CD8-positive, alpha-beta memory T cell (primary cell): ENCODE results near the gene RETREG1. TPM values are rescaled to one million over a fixed set of nuclear protein-coding genes. Genes with fewer than 3 reads are reported as not detected.
"Not testable (repeated sequence)": the region's sequence is repeated elsewhere in the genome, so short reads cannot be mapped to it uniquely, and the experiment has no call there.

Experiments
- CTCF ChIA-PET: fragments of 350-600 bp; sonication (Branson Sonifier 250); formaldehyde crosslinking; loops from one replicate; lab custom pipeline; 2021; ENCODE audit warnings: antibody characterized with exemption; lab: Charles Lee
- POLR2A ChIA-PET: fragments of 350-600 bp; sonication (Branson Sonifier 250); formaldehyde crosslinking; loops from one replicate; lab custom pipeline; 2021; ENCODE audit warnings: antibody characterized with exemption; lab: Charles Lee
- DNase-seq, 5 donors: peaks; one replicate each; pipeline versions ENCODE4 v3.0.0 to v3.0.0-alpha.2; 2020 to 2022; ENCODE audit warnings: mixed read lengths in 1 of 5
- H3K27ac ChIP-seq: one replicate; pipeline ENCODE4 v1.7.0; 2013; ENCODE audit warnings: low read depth, mild to moderate bottlenecking, low read length, moderate library complexity
- H3K27me3 ChIP-seq: 2 replicates; pipeline ENCODE4 v1.7.0; 2013; ENCODE audit warnings: low read length, mild to moderate bottlenecking; ENCODE audit not compliant: insufficient read depth, poor library complexity, severe bottlenecking
- H3K36me3 ChIP-seq: 2 replicates; pipeline ENCODE4 v1.7.0; 2013; ENCODE audit warnings: mild to moderate bottlenecking, low read length, moderate library complexity; ENCODE audit not compliant: insufficient read depth
- H3K4me1 ChIP-seq: 2 replicates; pipeline ENCODE4 v1.7.0; 2013; ENCODE audit warnings: mild to moderate bottlenecking, low read length, moderate library complexity; ENCODE audit not compliant: insufficient read depth
- H3K4me3 ChIP-seq: 2 replicates; pipeline ENCODE4 v1.7.0; 2013; ENCODE audit warnings: mild to moderate bottlenecking, low read length
- H3K9me3 ChIP-seq: 2 replicates; pipeline ENCODE4 v1.7.0; 2013; ENCODE audit warnings: mild to moderate bottlenecking, low read length
- H3K27ac Mint-ChIP-seq, 8 donors: one replicate each; pipeline ENCODE4 v1.8.0; 2020 to 2021; ENCODE audit warnings: mixed read lengths in 8 of 8, mild to moderate bottlenecking in 6 of 8, inconsistent platforms in 3 of 8, moderate library complexity in 3 of 8
- H3K27me3 Mint-ChIP-seq, 2 donors: one replicate each; pipeline ENCODE4 v1.8.0; 2020 to 2021; ENCODE audit warnings: mixed read lengths in 2 of 2, mild to moderate bottlenecking in 1 of 2, moderate library complexity in 1 of 2
- H3K36me3 Mint-ChIP-seq, 3 donors: one replicate each; pipeline ENCODE4 v1.8.0; 2020 to 2021; ENCODE audit warnings: mixed read lengths in 3 of 3, inconsistent platforms in 1 of 3, mild to moderate bottlenecking in 1 of 3
- H3K4me1 Mint-ChIP-seq, 3 donors: one replicate each; pipeline ENCODE4 v1.8.0; 2020 to 2021; ENCODE audit warnings: mixed read lengths in 3 of 3, inconsistent platforms in 1 of 3, mild to moderate bottlenecking in 1 of 3
- H3K4me3 Mint-ChIP-seq, 7 donors: one replicate each; pipeline ENCODE4 v1.8.0; 2020 to 2021; ENCODE audit warnings: mixed read lengths in 7 of 7, mild to moderate bottlenecking in 6 of 7, moderate library complexity in 4 of 7, inconsistent platforms in 2 of 7
- H3K9me3 Mint-ChIP-seq, 5 donors: one replicate each; pipeline ENCODE4 v1.8.0; 2020 to 2022; ENCODE audit warnings: mixed read lengths in 5 of 5, mild to moderate bottlenecking in 3 of 5, moderate library complexity in 2 of 5, inconsistent platforms in 1 of 5
- polyA plus RNA-seq: library from polyadenylated mRNA; unstranded; fragments of 300-500 nt; fragmentation: Illumina TruSeq; gene quantifications from one replicate; pipeline ENCODE4 v1.2.3, GENCODE V29; 2021
- total RNA-seq, 2 experiments: library from RNA; stranded (reverse); gene quantifications; one replicate each; pipeline ENCODE4 v1.2.3, GENCODE V29; 2021

RETREG1 gene
- total and polyA plus RNA-seq, 3 experiments from 2014 or later = 11.4 to 48.1 (median 12.1) TPM

- H3K9me3 Mint-ChIP-seq, CTCF ChIA-PET, H3K4me1 Mint-ChIP-seq, H3K27me3 Mint-ChIP-seq, H3K27ac Mint-ChIP-seq, H3K27me3 ChIP-seq, H3K36me3 ChIP-seq, H3K4me3 ChIP-seq, H3K9me3 ChIP-seq, DNase-seq, H3K36me3 Mint-ChIP-seq, POLR2A ChIA-PET, H3K4me1 ChIP-seq, H3K4me3 Mint-ChIP-seq, H3K27ac ChIP-seq: not testable (repeated sequence)
Observed at GRCh38 chr5:16436065-16436682, 180.6 kb downstream of the RETREG1 start.

GRCh38 chr5:16431490-16431889 is 185.3 kb downstream of the RETREG1 start:
- H3K36me3 Mint-ChIP-seq = no peaks in the 10 kb centered on the region
- DNase-seq = no peak
- CTCF ChIA-PET = no interaction called here
- H3K9me3 Mint-ChIP-seq = no peaks in the 10 kb centered on the region
- no peak overlapping the region for H3K27ac Mint-ChIP-seq
- Histone ChIP-seq H3K27me3 (no peaks in the 10 kb centered on the region), H3K36me3 (no peaks in the 10 kb centered on the region), H3K4me3 (no peak overlapping the region), H3K27ac (no peak overlapping the region), H3K4me1 (no peaks in the 10 kb centered on the region), H3K9me3 (no peaks in the 10 kb centered on the region)
- H3K4me1 Mint-ChIP-seq = no peaks in the 10 kb centered on the region
- H3K27me3 Mint-ChIP-seq = peaks cover 0 to 9% of the 10 kb centered on the region in 2 donors
- POLR2A ChIA-PET = no interaction called here
- no peak overlapping the region for H3K4me3 Mint-ChIP-seq

GRCh38 chr5:16430349-16431089 is 186.3 kb downstream of the RETREG1 start:
- H3K27ac ChIP-seq = no peak overlapping the region
- no peak overlapping the region for H3K27ac Mint-ChIP-seq
- peaks cover 0 to 9% of the 10 kb centered on the region in 2 donors for H3K27me3 Mint-ChIP-seq
- H3K4me3 Mint-ChIP-seq = no peak overlapping the region
- no peaks in the 10 kb centered on the region for H3K4me1 Mint-ChIP-seq
- no peak for DNase-seq
- CTCF ChIA-PET = no interaction called here
- no peaks in the 10 kb centered on the region for H3K4me1 ChIP-seq
- no peak overlapping the region for H3K4me3 ChIP-seq
- H3K36me3 Mint-ChIP-seq = no peaks in the 10 kb centered on the region
- H3K9me3 Mint-ChIP-seq = no peaks in the 10 kb centered on the region
- H3K27me3 ChIP-seq = no peaks in the 10 kb centered on the region
- no peaks in the 10 kb centered on the region for H3K9me3 ChIP-seq
- no peaks in the 10 kb centered on the region for H3K36me3 ChIP-seq
- POLR2A ChIA-PET = no interaction called here

GRCh38 chr5:16428359-16428758 is 188.4 kb downstream of the RETREG1 start:
- ChIA-PET CTCF (no interaction called here), POLR2A (no interaction called here)
- Histone ChIP-seq H3K9me3 (no peaks in the 10 kb centered on the region), H3K36me3 (no peaks in the 10 kb centered on the region), H3K27ac (no peak overlapping the region), H3K4me1 (no peaks in the 10 kb centered on the region), H3K4me3 (no peak overlapping the region), H3K27me3 (no peaks in the 10 kb centered on the region)
- H3K27me3 Mint-ChIP-seq = peaks cover 0 to 6% of the 10 kb centered on the region in 2 donors
- no peaks in the 10 kb centered on the region for H3K9me3 Mint-ChIP-seq
- no peak overlapping the region for H3K27ac Mint-ChIP-seq
- no peaks in the 10 kb centered on the region for H3K4me1 Mint-ChIP-seq
- H3K4me3 Mint-ChIP-seq = no peak overlapping the region
- no peaks in the 10 kb centered on the region for H3K36me3 Mint-ChIP-seq
- no peak for DNase-seq

GRCh38 chr5:16427587-16427986 is 189.2 kb downstream of the RETREG1 start:
- ChIA-PET CTCF (no interaction called here), POLR2A (no interaction called here)
- Mint-ChIP-seq H3K4me1 (no peaks in the 10 kb centered on the region), H3K9me3 (no peaks in the 10 kb centered on the region), H3K27ac (no peak overlapping the region), H3K27me3 (peaks cover 0 to 9% of the 10 kb centered on the region in 2 donors), H3K4me3 (no peak overlapping the region), H3K36me3 (no peaks in the 10 kb centered on the region)
- H3K27me3 ChIP-seq = no peaks in the 10 kb centered on the region
- H3K27ac ChIP-seq = no peak overlapping the region
- no peak for DNase-seq
- H3K36me3 ChIP-seq = no peaks in the 10 kb centered on the region
- no peaks in the 10 kb centered on the region for H3K9me3 ChIP-seq
- H3K4me1 ChIP-seq = no peaks in the 10 kb centered on the region
- H3K4me3 ChIP-seq = no peak overlapping the region

Other genes starting within 250 kb of the RETREG1 start
- 10 to 100 TPM; 45.1 to 45.9 TPM for gene ZNF622, start 151.2 kb downstream of the RETREG1 start, total RNA-seq
- gene ZNF622, start 151.2 kb downstream of the RETREG1 start, polyA plus RNA-seq = 54.9 TPM